ENCODE measurements around the gene EHMT2. TPM values are rescaled to one million over a fixed set of nuclear protein-coding genes. Genes with fewer than 3 reads are reported as not detected.

The EHMT2 gene
- total RNA-seq, 1 experiment from 2014 or later: 134 TPM

DNA sequence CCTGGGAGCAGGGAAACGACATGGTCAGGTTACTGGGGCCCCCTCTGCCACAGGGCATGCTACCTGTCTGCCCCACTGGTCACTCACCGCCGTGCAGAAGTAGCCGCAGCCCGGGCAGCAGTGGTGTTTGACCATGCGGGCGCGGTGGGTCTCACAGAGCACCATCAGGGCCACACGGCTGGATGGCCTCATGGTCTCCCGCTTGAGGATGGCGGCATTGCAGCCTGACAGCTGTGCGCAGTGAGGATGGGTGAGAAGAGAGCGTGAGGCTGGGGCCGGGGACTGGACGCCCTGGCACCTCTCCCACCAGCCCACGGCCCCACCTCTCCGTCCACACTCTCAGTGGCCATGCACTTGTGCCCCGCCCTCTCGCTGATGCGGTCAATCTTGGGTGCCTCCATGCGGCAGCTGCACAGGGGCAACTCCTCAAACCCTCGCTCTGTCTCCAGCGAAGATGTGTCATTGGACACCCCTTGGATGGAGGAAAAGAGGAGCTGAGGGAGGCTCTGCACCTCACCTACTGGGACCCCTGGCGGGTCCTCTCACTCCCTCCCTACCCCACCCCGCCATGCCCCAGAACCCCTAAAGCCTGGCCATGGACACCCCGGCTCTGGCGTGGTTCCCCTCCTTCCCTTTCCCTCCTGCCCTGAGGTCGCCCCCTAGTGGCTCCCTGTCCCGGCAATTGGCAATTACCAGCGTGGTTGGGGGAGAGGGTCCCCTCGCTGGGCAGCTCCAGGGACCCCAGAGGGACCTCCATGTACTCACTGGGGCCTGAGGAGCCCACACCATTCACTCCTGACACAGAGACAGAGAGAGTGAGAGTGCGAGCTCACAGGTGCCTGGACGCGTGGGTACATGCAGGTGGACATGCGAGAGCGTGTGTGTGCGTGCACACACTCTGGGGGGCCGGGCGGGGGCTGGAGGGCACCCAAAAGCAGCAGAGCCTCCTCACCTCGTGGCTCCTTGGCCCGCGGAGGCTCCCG, 8.9 kb downstream of the EHMT2 start:
- Histone ChIP-seq H3K4me3 (ENCODE audit: insufficient read depth, low read depth, low read length) (no peak overlapping the region), H3K36me3 (replicated peaks; ENCODE audit: control insufficient read depth, insufficient read depth, low read length) (peaks cover 61% of the 10 kb centered on the region), H3K27me3 (ENCODE audit: control insufficient read depth, insufficient read depth, low read length) (no peaks in the 10 kb centered on the region)
- DNase-seq: peak; percentile 93

DNA sequence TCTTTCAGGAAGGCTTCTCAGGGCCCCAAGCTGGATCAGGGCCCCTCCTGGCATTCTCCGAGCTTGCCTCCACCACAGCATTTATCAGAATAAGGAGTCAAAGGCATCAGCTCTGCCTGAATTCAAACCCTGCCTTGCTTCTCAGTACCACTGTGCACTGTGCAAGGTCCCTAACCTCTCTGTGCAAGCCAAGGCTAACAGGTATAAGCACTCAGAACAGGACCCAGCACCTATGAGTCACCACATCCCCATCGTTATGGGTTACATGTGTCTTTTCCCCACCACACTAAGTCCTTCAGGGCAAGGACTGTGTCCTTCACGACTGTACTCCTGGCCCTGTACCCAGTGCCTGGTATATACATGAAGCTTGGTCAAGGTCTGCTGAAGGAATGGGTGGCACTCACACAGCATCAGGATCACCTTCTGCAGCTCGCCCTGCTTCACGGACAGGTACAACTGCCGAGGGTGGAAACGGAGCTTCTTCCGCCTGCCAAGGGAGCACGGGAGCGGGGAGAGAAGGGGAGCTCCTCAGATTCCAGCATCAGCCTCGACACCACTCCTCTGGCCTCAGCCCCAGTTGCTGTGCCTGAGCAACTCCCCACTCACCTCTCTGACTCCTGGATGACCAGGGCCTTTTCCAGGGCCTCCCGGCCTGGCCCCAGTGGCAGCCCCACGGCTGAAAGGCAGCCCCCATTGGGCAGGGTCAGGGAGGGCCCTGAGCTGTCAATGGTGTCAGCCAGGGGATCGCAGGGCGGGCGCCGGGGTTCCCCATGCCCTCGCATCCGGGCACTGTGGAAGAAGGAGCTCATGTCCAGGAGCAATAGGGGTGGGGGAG, 10.1 kb downstream of the EHMT2 start:
- Histone ChIP-seq H3K36me3 (replicated peaks; ENCODE audit: control insufficient read depth, insufficient read depth, low read length) (peaks cover 63% of the 10 kb centered on the region), H3K27me3 (ENCODE audit: control insufficient read depth, insufficient read depth, low read length) (no peaks in the 10 kb centered on the region), H3K4me3 (ENCODE audit: insufficient read depth, low read depth, low read length) (no peak overlapping the region)
- DNase-seq: peak; percentile 21

DNA sequence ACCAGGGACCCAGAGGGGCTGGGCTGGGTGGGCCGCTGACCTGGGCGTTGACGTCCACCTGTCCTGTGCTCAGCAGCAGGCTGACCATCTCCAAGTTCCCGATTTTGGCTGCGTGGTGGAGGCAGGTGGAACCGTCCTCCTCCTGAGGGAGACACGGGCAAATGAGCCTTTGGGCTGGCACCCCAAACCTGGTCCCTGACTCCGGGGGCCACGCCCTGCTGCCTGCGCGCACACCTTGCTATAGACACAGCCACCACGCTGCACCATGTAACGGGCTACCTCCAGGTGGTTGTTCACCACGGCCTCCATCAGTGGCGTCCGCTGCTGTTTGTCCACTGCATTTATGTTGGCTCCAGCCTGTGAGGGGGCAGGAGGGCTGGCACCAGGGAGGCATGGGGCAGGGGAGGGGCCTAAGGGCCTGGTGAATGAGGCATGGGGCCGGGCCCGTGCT, 10.9 kb downstream of the EHMT2 start:
- Histone ChIP-seq H3K4me3 (ENCODE audit: insufficient read depth, low read depth, low read length) (no peak overlapping the region), H3K36me3 (replicated peaks; ENCODE audit: control insufficient read depth, insufficient read depth, low read length) (peaks cover 64% of the 10 kb centered on the region), H3K27me3 (ENCODE audit: control insufficient read depth, insufficient read depth, low read length) (no peaks in the 10 kb centered on the region)
- DNase-seq: peak; percentile 37

DNA sequence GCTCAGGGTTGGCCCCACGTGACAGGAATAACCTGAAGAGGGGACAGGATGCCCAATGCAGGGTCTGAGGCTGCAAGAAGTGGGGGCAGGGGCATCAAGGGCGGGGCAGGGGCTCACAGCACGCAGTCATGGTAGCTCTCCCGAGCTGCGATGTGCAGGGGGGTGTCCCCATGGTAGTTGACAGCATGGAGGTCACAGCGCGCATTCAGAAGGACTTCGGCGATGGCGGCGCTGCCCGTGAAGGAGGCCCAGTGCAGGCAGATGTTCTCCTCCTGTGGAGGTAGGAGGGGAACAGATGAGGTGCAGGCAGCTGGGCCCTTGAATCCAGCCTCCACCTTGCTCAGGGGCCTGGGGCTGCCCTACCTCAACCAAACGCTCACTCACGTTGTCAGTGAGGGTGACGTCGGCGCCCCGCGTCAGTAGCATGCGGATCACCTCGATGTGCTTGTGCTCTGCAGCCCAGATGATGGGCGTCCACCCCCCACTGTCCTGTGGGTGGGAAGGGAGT, 12.9 kb downstream of the EHMT2 start:
- peaks cover 70% of the 10 kb centered on the region for H3K36me3 ChIP-seq (replicated peaks; ENCODE audit: control insufficient read depth, insufficient read depth, low read length)
- no peak for DNase-seq
- H3K4me3 ChIP-seq (ENCODE audit: insufficient read depth, low read depth, low read length): no peak overlapping the region
- H3K27me3 ChIP-seq (ENCODE audit: control insufficient read depth, insufficient read depth, low read length): no peaks in the 10 kb centered on the region

DNA sequence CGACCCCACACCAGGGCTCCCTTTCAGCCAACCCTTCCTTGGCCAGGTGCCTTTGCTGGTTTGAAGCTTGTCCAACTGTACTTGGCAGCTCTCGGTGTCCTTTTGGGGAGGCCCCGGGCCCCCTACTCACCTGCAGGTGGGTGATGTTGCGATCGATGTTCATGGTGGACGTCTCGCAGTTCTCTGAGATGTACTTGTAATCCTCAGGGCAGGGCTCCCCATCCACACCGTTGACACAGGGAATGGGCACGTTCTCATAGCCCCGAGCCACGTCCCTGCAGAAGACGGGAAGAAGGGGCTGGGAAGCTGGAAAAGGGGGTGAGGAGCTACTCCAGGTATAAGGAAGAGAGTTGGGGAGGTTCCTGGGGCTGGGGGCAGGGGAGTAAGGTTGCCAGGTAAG, 13.8 kb downstream of the EHMT2 start:
- DNase-seq: peak; percentile 35
- Histone ChIP-seq H3K36me3 (replicated peaks; ENCODE audit: control insufficient read depth, insufficient read depth, low read length) (peaks cover 65% of the 10 kb centered on the region), H3K27me3 (ENCODE audit: control insufficient read depth, insufficient read depth, low read length) (no peaks in the 10 kb centered on the region), H3K4me3 (ENCODE audit: insufficient read depth, low read depth, low read length) (no peak overlapping the region)

DNA sequence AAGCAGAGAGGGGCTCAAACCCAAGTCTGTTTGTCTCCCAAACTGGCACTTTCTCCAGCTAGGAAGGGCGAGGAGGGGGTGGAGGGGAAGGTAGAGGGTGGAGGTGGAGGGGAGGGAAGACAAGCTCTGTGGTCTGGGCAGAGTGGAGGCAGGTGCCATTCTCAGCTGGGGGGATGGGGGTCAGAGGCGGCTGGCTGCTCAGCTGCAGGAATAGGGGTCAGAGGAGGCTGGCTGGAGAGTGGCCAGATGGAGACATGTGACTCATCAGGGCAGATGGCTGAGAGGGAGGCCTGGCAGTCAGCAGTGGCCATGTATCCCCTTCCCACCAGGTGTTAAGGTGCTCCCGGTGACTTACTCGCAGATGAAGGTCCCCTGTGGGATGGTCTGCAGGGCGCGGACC, 15.2 kb downstream of the EHMT2 start:
- peak; percentile 36 for DNase-seq
- H3K36me3 ChIP-seq (replicated peaks; ENCODE audit: control insufficient read depth, insufficient read depth, low read length): peaks cover 52% of the 10 kb centered on the region
- H3K27me3 ChIP-seq (ENCODE audit: control insufficient read depth, insufficient read depth, low read length): no peaks in the 10 kb centered on the region
- no peak overlapping the region for H3K4me3 ChIP-seq (ENCODE audit: insufficient read depth, low read depth, low read length)

DNA sequence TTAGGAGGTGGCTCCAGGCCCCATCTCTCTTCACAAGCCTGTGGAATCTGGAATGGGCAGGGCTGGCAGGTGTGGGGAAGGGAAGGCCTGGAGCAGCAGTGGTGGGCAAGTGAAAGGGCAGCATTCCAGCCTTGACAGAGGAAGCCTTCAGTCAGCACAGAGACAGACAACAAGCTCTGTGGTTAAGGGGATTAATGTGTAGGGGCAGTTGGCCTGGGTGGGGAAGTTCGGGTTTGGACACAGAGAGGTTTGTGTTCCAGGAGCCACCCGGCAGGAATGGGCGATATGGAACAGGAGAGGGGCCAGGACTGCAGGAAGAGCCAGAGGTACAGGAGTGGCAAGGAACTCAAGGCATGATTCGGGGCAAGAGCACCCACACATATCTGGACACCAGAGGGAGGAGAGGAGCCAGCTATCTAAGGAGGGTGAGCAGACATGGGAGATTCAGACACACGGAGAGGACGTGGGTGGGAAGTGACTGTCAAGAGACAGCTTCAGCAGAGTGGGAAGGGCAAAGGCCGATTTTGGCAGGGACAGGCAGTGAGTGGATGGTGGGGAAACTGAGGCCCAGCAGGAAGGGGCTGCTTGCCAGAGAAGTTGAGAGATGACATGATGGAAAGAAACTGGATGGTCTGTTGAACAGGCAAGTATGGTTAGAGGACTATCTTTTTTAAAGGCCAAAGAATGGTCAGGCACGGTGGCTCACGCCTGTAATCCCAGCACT, 16.2 kb downstream of the EHMT2 start:
- H3K4me3 ChIP-seq (ENCODE audit: insufficient read depth, low read depth, low read length): no peak overlapping the region
- DNase-seq: no peak
- H3K36me3 ChIP-seq (replicated peaks; ENCODE audit: control insufficient read depth, insufficient read depth, low read length): peaks cover 44% of the 10 kb centered on the region
- H3K27me3 ChIP-seq (ENCODE audit: control insufficient read depth, insufficient read depth, low read length): no peaks in the 10 kb centered on the region

DNA sequence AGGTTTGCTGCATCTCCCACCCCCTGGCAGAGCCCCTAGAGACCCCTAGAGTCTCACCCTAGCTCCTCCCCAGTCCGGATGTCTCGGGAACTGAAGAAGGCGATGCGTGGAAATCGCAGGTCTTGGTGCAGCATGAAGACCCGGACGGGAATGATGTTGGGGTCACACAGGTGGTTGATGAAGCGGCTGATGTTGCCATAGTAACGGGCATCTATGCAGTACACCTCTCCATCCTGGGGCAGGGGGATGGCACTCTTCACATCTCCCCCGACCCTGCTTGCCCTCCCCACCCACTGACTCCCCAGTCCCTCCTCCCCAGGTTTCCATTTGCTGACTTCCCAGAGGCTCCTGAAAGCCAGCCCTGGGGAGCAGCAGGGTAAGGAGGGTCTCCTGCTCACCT, 16.9 kb downstream of the EHMT2 start:
- no peak overlapping the region for H3K4me3 ChIP-seq (ENCODE audit: insufficient read depth, low read depth, low read length)
- peak; percentile 38 for DNase-seq
- H3K36me3 ChIP-seq (replicated peaks; ENCODE audit: control insufficient read depth, insufficient read depth, low read length): peaks cover 41% of the 10 kb centered on the region
- no peaks in the 10 kb centered on the region for H3K27me3 ChIP-seq (ENCODE audit: control insufficient read depth, insufficient read depth, low read length)

DNA sequence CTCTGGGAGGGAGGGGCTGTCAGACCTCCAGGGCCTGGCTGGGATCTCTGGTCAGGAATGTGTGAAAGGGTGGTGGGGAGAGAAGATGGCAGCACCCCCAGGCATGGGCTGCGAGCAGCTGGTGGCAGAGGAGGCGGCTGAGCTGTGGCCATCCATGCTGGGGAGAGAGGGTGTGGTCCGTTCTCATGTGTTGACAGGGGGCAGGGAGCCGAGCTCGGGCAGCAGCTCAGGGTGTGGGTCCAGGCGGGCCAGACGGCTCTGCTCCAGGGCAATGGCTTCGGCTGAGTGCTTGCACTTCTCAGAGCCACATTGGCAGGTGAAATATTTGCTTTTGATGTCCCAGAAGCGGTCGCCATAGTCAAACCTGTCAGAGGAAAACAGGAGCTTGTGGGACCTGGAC, 17.6 kb downstream of the EHMT2 start:
- H3K4me3 ChIP-seq (ENCODE audit: insufficient read depth, low read depth, low read length): no peak overlapping the region
- H3K27me3 ChIP-seq (ENCODE audit: control insufficient read depth, insufficient read depth, low read length): no peaks in the 10 kb centered on the region
- peaks cover 36% of the 10 kb centered on the region for H3K36me3 ChIP-seq (replicated peaks; ENCODE audit: control insufficient read depth, insufficient read depth, low read length)
- peak; percentile 48 for DNase-seq

DNA sequence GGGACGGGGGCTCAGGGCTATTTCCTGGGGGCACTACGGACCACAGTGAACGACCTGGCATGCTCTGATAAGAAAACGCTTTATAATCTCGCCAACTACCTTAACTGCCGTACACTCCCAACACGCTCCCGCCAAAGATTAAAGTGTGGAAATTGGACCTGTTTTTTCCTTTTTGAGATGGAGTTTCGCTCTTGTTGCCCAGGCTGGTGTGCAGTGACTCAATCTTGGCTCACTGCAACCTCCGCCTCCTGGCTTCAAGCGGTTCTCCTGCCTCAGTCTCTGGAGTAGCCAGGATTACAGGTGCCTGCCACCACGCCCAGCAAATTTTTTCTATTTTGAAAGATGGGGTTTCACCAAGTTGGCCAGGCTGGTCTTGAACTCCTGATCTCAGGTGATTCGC, 18.4 kb downstream of the EHMT2 start:
- Histone ChIP-seq H3K36me3 (replicated peaks; ENCODE audit: control insufficient read depth, insufficient read depth, low read length) (peaks cover 30% of the 10 kb centered on the region), H3K27me3 (ENCODE audit: control insufficient read depth, insufficient read depth, low read length) (no peaks in the 10 kb centered on the region), H3K4me3 (ENCODE audit: insufficient read depth, low read depth, low read length) (no peak overlapping the region)
- DNase-seq: no peak

DNA sequence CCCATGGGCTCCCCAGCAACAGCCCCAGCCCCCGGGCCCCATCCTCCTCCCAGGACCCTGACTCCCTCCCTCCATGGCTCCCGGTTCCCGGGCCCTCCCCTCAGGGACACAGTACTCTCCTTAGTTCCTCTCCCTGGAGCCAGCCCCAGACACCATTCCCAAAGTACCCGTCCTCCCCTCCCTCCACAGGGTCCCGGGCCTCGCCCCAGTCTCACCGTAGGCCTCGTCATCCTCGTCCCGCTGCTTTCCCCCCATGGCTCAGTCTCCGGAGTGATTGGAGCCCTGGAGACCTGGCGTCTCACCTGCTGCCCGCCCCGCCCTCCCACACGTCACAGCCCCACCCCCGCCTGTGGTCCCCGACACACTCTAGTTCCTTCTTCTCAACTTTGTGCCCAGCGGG, 18.8 kb downstream of the EHMT2 start, which contains the start of gene SLC44A4:
TSS of gene SLC44A4 (minus strand) at position 272 of the 400 bp plus-strand sequence. CDS start at position 255, 17 bp downstream.
- Histone ChIP-seq H3K4me3 (ENCODE audit: insufficient read depth, low read depth, low read length) (no peak within 1 kb of the TSS), H3K36me3 (replicated peaks; ENCODE audit: control insufficient read depth, insufficient read depth, low read length) (peaks cover 29% of the 10 kb centered on the region), H3K27me3 (ENCODE audit: control insufficient read depth, insufficient read depth, low read length) (no peaks in the 10 kb centered on the region)
- DNase-seq: peak; percentile 93

DNA sequence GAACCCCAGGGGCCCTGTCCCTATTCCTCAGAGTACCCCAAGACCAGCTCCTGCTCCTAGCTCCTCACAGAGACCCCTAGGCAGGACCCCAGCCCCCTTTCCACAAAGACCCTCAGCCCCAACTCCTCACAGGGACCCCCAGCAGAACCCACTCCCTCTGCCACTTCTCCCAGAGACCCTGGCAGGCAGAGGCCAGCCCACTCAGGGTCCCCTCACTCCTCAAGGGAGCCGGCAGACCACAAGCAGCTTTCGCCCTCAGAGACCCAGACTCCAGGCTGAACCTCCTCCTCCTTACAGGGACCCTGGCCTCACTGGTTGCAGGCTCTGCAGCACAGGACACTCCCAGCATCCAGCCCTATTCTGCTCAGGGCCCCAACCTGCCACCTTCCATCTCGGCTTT, 19.3 kb downstream of the EHMT2 start:
- Histone ChIP-seq H3K36me3 (replicated peaks; ENCODE audit: control insufficient read depth, insufficient read depth, low read length) (peaks cover 24% of the 10 kb centered on the region), H3K4me3 (ENCODE audit: insufficient read depth, low read depth, low read length) (no peak overlapping the region), H3K27me3 (ENCODE audit: control insufficient read depth, insufficient read depth, low read length) (no peaks in the 10 kb centered on the region)
- DNase-seq: no peak

DNA sequence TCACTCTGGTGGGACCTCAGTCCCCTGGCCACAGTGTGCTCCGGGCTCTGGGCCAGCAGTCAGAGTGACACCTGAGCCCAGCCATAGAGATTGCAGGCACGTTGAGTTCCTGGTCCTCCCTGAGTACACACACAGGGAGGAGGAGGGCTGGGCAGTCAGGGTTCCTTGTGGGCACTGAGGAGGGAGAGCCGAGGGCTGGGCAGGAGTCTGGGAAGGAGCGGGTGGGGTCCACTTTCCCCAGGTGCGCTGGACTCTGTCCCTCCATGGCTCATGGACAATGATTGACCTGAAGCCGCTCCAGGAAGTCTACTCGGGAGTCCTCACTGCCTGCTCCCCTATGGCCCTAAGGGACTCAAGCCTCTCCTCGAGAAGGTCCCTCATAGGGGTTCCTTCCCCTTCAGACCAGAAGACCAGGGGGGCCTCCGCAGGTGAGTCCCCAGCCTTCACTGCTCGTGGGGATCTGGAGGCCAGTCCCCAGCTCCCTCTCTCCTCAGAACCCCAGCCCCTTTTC, 19.8 kb downstream of the EHMT2 start:
- Histone ChIP-seq H3K27me3 (ENCODE audit: control insufficient read depth, insufficient read depth, low read length) (no peaks in the 10 kb centered on the region), H3K36me3 (replicated peaks; ENCODE audit: control insufficient read depth, insufficient read depth, low read length) (peaks cover 19% of the 10 kb centered on the region), H3K4me3 (ENCODE audit: insufficient read depth, low read depth, low read length) (no peak overlapping the region)
- no peak for DNase-seq

DNA sequence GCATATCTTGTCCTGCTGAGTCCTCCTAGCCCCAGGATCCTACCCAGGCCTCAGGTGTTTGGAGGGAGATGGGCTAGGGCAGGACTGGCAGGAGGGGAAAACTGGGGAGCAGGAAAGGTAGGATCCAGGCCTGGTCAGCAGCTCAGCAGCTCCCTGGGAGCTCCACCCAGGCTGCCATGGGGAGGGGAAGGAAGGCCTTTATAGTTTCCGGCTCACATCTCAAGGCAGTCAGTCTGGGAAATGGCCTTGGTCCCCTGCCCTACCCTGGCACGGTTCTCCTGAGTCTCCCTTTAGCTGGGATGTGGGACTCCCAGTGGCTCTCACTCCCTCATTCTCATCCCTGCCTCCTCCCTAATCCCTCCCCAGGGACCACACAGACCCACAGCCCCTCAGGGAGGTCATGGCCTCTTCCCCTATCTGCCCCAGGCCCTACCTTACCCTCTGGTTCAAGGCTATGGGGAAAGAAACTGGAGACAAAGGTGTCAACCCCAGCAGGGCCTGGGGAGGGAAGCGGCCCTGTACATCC, 20.3 kb downstream of the EHMT2 start:
- Histone ChIP-seq H3K4me3 (ENCODE audit: insufficient read depth, low read depth, low read length) (no peak overlapping the region), H3K27me3 (ENCODE audit: control insufficient read depth, insufficient read depth, low read length) (no peaks in the 10 kb centered on the region), H3K36me3 (replicated peaks; ENCODE audit: control insufficient read depth, insufficient read depth, low read length) (peaks cover 15% of the 10 kb centered on the region)
- no peak for DNase-seq
